NCI-H1694 treated with DMSO at 0.1 percent for 48 hours (cell line): ENCODE data around the gene KRT33A.
"Not testable (repeated sequence)": the region's sequence is repeated elsewhere in the genome, so short reads cannot be mapped to it uniquely, and the experiment has no call there.

Experiments used
- DNase-seq: peaks from one replicate; lab custom pipeline; 2025; lab: John Stamatoyannopoulos, UW

Gene KRT33A

GRCh38 chr17:41350381-41350878, at the start of gene KRT33A:
TSS of gene KRT33A (minus strand) at chr17:41350828. CDS start at chr17:41350767, 61 bp downstream.
- not testable (repeated sequence) for DNase-seq

DNA sequence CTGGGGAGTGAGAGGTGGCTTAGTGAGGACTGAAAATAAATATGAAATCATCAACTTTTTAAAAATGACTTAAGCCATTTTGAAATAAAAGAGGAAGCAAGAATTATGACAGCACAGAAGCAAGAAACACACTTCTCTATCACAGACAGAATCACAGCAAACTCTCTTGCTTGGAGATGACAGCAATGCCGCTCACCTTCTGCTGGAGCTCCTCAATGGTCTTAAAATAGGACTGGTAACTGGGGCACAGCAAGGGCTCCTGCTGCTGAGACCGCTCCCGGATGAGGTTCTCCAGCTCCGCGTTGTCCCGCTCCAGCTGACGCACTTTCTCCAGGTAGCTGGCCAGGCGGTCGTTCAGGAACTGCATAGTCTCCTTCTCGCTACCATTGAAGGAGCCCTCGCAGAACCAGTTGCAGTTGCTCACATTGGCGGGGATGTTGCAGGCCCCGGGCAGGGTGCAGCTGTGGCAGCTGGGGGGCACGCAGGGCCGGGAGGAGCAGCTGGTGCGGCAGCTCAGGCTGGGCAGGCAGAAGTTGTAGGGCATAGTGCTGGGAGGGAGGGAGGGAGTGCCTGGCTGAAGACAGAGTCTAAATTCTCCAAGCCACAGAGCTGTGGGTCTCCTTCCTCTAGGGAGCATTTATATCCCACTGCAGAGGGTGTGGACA, 46.5 kb upstream of the KRT33A start, which contains the start of gene KRT31:
TSS of gene KRT31 (minus strand) at position 613 of the 665 bp plus-strand sequence. CDS start at position 544, 69 bp downstream.
- DNase-seq, result no peak

GRCh38 chr17:41396340-41396739, 45.7 kb upstream of the KRT33A start:
- DNase-seq, result no peak

- no peak for DNase-seq
Observed at GRCh38 chr17:41395611-41396010, 45.0 kb upstream of the KRT33A start.

GRCh38 chr17:41395044-41395443, 44.4 kb upstream of the KRT33A start:
- not testable (repeated sequence) for DNase-seq

- no peak for DNase-seq
Observed at GRCh38 chr17:41394254-41394996, 43.8 kb upstream of the KRT33A start.

DNA sequence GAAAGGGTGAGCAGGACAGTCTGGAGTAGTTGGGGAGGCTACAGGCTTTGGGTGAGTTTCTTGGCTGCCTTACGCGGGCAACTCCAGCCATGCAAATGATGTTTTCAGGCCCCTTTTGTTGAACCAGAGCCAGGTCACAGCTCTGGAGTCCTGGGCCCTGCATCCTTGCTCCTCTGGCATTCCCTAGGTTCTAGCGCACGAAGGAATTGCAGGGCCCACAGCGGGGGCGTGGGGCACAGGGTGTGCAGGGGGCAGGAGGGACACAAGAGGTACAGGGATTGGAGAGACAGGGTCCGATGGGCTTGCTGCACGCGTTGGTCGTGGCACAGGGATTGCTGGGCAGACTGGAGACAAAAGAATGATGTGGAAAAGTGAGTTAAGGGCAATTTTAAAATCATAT, 43.2 kb upstream of the KRT33A start:
- no peak for DNase-seq

- DNase-seq, result no peak
Observed at GRCh38 chr17:41393294-41393693, 42.7 kb upstream of the KRT33A start.

DNA sequence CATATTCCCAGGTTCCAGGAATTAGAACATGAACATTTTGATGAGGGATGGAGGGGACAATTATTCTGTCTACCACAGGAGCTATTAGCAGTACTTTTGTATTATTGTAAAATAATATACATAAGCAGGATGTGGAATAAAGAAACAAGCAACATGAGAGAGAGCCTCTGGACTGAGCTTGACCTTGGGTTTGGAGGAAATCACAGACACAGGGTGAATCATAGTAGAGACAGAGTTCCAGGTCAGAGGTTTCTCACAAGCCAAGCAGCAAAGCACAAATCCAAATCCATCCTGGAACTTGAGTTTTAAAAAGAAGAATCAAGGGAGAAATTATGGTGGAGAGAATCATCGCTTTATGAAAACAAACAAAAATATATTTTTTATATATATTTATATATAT, 41.6 kb upstream of the KRT33A start:
- DNase-seq, result no peak

DNA sequence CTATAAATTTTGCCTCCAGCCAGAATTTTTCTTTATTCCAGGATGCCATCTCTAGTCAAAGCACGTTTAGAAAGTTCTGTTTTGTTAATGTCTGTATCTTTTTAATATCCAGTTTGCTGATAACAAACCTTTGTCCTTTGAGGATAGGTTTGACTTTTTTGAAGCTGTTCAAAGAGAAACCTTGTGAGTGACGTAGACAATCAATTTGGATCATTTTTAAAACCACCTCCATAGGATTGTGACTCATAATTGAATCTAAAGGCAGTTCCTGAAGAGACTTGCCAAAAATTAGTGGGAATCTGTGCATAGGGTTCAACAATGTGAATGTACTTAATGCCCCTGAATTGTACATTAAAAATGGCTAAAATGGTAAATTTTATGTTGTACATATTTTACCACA, 40.9 kb upstream of the KRT33A start:
- no peak for DNase-seq

- no peak for DNase-seq
Observed at GRCh38 chr17:41390411-41390938, 39.8 kb upstream of the KRT33A start.

DNA sequence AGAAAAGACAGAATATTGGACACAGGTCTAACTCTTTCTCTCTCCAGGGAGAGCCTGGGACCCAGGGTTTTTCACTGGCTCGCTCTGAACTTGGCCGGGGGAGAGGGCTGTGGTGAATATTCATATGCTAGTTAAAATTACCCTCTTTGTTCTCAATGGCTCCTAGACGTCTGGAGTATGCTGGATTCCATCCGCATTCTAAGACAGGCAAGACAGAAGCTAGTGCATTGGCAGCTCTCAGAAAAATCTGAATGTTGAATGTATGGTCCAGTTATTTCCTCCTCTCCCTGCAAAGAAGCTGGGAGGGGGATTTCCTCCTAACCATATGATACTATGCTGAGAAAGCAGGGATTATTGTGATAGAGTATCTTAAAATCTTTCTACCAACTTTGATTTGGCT, 37.0 kb upstream of the KRT33A start:
- DNase-seq, result no peak

GRCh38 chr17:41386227-41386626, 35.6 kb upstream of the KRT33A start:
- no peak for DNase-seq

- DNase-seq, result no peak
Observed at GRCh38 chr17:41383690-41384089, 33.1 kb upstream of the KRT33A start.

- DNase-seq, result no peak
Observed at GRCh38 chr17:41382394-41382793, 31.8 kb upstream of the KRT33A start.

GRCh38 chr17:41381943-41382342, 31.3 kb upstream of the KRT33A start, which contains the start of gene KRT34:
TSS of gene KRT34 (minus strand) at chr17:41382306. CDS start at chr17:41382246, 60 bp downstream.
- not testable (repeated sequence) for DNase-seq

- not testable (repeated sequence) for DNase-seq
Observed at GRCh38 chr17:41380091-41380490, 29.5 kb upstream of the KRT33A start.

GRCh38 chr17:41377546-41377945, 26.9 kb upstream of the KRT33A start:
- no peak for DNase-seq

DNA sequence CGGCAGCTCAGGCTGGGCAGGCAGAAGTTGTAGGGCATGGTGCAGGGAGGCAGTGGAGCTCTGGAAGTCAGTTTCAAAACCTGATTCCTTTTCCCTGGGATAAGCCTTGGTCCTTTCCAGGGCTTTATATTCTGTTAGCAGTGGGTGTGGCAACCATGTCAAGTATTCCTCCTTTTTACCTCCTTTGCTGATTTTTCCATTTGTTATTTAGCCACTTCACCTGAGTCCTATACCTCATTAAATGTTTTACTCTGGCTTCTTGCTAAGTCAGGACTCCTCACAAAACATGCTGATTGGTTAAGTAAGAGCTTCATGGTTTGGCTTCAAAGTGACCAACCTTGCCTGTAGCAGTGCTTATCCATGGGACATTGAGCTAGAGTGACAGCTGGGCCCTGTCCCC, 19.1 kb upstream of the KRT33A start, which contains the start of gene KRT33B:
TSS of gene KRT33B (minus strand) at position 101 of the 400 bp plus-strand sequence. CDS start at position 38, 63 bp downstream.
- no peak for DNase-seq

DNA sequence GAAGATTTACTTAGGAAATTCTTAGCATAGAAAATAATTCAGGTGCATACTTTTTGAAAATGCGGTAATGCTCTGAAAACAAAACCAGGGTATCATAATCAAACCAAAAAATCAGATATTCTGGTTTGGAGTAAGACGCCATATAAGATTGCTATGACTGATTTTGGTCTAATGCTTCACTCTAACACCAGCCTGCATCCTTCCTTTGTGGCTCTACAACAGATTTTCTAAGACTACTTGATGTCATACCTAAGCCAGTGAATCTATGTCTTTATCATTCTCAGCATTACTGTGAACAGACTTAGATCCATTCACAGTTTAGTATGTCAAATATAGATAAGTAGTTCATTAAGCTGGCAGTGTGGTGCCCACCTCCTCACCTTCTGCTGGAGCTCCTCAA, 18.4 kb upstream of the KRT33A start:
- no peak for DNase-seq

GRCh38 chr17:41367426-41368075, 16.9 kb upstream of the KRT33A start:
- DNase-seq, result no peak

GRCh38 chr17:41366070-41366469, 15.4 kb upstream of the KRT33A start:
- DNase-seq, result no peak
